Esophagus squamous epithelium (tissue), 5 donors: ENCODE measurements around the gene GJA3. TPM values are rescaled to one million over a fixed set of nuclear protein-coding genes. Genes with fewer than 3 reads are reported as not detected.

Source experiments
- DNase-seq: peaks from one replicate; lab custom pipeline; 2025; lab: John Stamatoyannopoulos, UW
- H3K27ac ChIP-seq, 4 donors: fragments of 200-600 bp; sonication (generic); one replicate each; pipeline ENCODE4 v1.5.1; 2016 to 2019; ENCODE audit warnings: mild to moderate bottlenecking in 1 of 4
- H3K27me3 ChIP-seq, 4 donors: fragments of 200-600 bp; sonication (generic); 1 replicate in 3 of 4; 2 replicates in 1 of 4; pipeline versions ENCODE4 v1.5.1 to v1.6.0; 2017 to 2021; ENCODE audit warnings: antibody characterized with exemption in 1 of 4
- H3K36me3 ChIP-seq, 3 donors: fragments of 200-600 bp; sonication (generic); one replicate each; pipeline ENCODE4 v1.5.1; 2016 to 2019
- H3K4me1 ChIP-seq, 3 donors: fragments of 200-600 bp; sonication (generic); one replicate each; pipeline ENCODE4 v1.5.1; 2017 to 2019
- H3K4me3 ChIP-seq, 4 donors: fragments of 200-600 bp; sonication (generic); 1 replicate in 3 of 4; 2 replicates in 1 of 4; pipeline ENCODE4 v1.5.1; 2016 to 2019; ENCODE audit warnings: mild to moderate bottlenecking in 2 of 4, moderate library complexity in 1 of 4
- H3K9me3 ChIP-seq, 3 donors: fragments of 200-600 bp; sonication (generic); one replicate each; pipeline ENCODE4 v1.5.1; 2016 to 2019
- POLR2A ChIP-seq, 4 donors: fragments of 450-650 bp; IDR thresholded peaks; one replicate each; pipeline ENCODE4 v1.6.1; 2017; ENCODE audit warnings: antibody characterized with exemption in 4 of 4, mild to moderate bottlenecking in 4 of 4, moderate library complexity in 3 of 4
- WGBS, 2 donors: methylation state at CpG; one replicate each; pipeline ENCODE4 v1.1.5; 2018; 5-methylcytosine and 5-hydroxymethylcytosine counted together
- intact Hi-C: fragments of 100-400 bp; cut with DNase I; formaldehyde crosslinking; loops from one replicate; pipeline ENCODE4 v1.15.0; 2022
- total RNA-seq, 4 donors: library from RNA; depleted of rRNA; stranded (reverse); fragments of >200 nt; gene quantifications; one replicate each; pipeline ENCODE4 v1.1.0, GENCODE V29; 2016
- TF ChIP-seq, protein P1 (sequence below), 6 experiments: fragments of 450-650 bp in 4 of 6; fragments of 200-600 bp in 2 of 6; sonication (generic) in 2 of 6; IDR thresholded peaks; one replicate each; pipeline ENCODE4 v1.5.1; 2016 to 2019; ENCODE audit warnings: antibody characterized with exemption in 6 of 6, mild to moderate bottlenecking in 4 of 6, moderate library complexity in 4 of 6
- donor health status: DM: yes; HTN: yes; CAD: no.

The GJA3 gene
- total RNA-seq, 4 donors from 2014 or later, result 0.45 to 1.3 (median 1.00) TPM

GRCh38 chr13:20190481-20191310 lies 29.8 kb upstream of the GJA3 start:
- Histone ChIP-seq H3K4me1 (peaks cover 7 to 76% (median 27%) of the 10 kb centered on the region in 3 donors), H3K27me3 (peaks cover 0 to 50% (median 9%) of the 10 kb centered on the region in 4 donors), H3K36me3 (peaks cover 0 to 21% (median 0%) of the 10 kb centered on the region in 3 donors), H3K27ac (peak overlapping the region; percentile 81 to 92 (median 89)), H3K4me3 (peak overlapping the region; percentile 53 to 80 (median 72)), H3K9me3 (no peaks in the 10 kb centered on the region)
- DNase-seq, result no peak
- TF ChIP-seq, protein P1, sequence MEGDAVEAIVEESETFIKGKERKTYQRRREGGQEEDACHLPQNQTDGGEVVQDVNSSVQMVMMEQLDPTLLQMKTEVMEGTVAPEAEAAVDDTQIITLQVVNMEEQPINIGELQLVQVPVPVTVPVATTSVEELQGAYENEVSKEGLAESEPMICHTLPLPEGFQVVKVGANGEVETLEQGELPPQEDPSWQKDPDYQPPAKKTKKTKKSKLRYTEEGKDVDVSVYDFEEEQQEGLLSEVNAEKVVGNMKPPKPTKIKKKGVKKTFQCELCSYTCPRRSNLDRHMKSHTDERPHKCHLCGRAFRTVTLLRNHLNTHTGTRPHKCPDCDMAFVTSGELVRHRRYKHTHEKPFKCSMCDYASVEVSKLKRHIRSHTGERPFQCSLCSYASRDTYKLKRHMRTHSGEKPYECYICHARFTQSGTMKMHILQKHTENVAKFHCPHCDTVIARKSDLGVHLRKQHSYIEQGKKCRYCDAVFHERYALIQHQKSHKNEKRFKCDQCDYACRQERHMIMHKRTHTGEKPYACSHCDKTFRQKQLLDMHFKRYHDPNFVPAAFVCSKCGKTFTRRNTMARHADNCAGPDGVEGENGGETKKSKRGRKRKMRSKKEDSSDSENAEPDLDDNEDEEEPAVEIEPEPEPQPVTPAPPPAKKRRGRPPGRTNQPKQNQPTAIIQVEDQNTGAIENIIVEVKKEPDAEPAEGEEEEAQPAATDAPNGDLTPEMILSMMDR (IDR thresholded peaks at IDR 0.05), result no peak
- peak in 1 of 4 donors; percentile 31 for TF ChIP-seq POLR2A (IDR thresholded peaks at IDR 0.05)
- intact Hi-C loops, result no loop called here
- 50 to 58% methylated on average over 16 of the region's 16 CpGs for WGBS, 2 donors

GRCh38 chr13:20190076-20190475 lies 29.2 kb upstream of the GJA3 start:
- 34 to 62% methylated on average over 4 to 5 of the region's 5 CpGs for WGBS, 2 donors
- Histone ChIP-seq H3K27ac (peak overlapping the region; percentile 81 to 92 (median 89)), H3K9me3 (no peaks in the 10 kb centered on the region), H3K36me3 (peaks cover 0 to 21% (median 0%) of the 10 kb centered on the region in 3 donors), H3K4me3 (peak overlapping the region; percentile 5 to 80 (median 66)), H3K4me1 (peaks cover 7 to 69% (median 27%) of the 10 kb centered on the region in 3 donors), H3K27me3 (peaks cover 0 to 43% (median 9%) of the 10 kb centered on the region in 4 donors)
- TF ChIP-seq POLR2A (IDR thresholded peaks at IDR 0.05), result no peak
- TF ChIP-seq, protein P1 (IDR thresholded peaks at IDR 0.05), result no peak
- intact Hi-C loops, result no loop called here
- DNase-seq, result no peak

DNA sequence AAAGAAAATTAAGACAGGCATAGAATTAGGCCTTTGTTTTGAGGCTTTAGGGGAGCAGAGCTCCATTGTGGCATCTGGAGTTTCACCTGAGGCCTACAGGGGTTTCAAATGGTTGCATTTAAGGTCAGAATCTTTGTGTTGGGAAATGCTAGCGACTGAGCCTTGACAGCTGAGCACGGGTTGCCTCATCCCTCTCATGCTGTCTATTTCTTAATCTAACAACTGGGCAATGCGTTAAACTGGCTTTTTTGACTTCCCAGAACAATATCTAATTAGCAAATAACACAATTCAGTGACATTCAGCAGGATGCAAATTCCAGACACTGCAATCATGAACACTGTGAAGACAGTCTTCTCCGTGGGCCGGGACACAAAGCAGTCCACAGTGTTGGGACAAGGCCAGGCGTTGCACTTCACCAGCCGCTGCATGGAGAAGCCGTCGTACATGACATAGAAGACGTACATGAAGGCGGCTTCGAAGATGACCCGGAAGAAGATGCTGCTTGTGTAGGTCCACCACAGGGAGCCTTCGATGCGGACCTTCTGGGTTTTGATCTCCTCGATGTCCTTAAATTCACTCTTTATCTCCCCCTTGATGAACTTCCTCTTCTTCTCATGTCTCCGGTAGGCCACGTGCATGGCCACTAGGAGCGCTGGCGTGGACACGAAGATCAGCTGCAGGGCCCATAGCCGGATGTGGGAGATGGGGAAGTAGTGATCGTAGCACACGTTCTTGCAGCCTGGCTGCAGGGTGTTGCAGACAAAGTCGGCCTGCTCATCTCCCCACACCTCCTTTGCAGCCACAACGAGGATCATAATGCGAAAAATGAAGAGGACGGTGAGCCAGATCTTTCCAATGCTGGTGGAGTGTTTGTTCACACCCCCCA lies 28.1 kb upstream of the GJA3 start:
- peak overlapping the region in 1 of 4 donors; percentile 12 for H3K4me3 ChIP-seq
- no peaks in the 10 kb centered on the region for H3K9me3 ChIP-seq
- peaks cover 0 to 21% (median 0%) of the 10 kb centered on the region in 3 donors for H3K36me3 ChIP-seq
- 67 to 78% methylated on average over 24 to 25 of the region's 28 CpGs for WGBS, 2 donors
- H3K27me3 ChIP-seq, result peaks cover 0 to 32% (median 3%) of the 10 kb centered on the region in 4 donors
- H3K4me1 ChIP-seq, result peaks cover 7 to 58% (median 17%) of the 10 kb centered on the region in 3 donors
- no peak for DNase-seq
- intact Hi-C loops, result loop anchor here (10.0 kb wide), 1 partner anchor 296 kb away; no protein-coding TSS in a partner anchor
- H3K27ac ChIP-seq, result peak overlapping the region; percentile 81 to 92 (median 89)
- no peak for TF ChIP-seq POLR2A (IDR thresholded peaks at IDR 0.05)
- TF ChIP-seq, protein P1 (IDR thresholded peaks at IDR 0.05), result peak in 2 of 6 experiments; percentile 13 to 34

DNA sequence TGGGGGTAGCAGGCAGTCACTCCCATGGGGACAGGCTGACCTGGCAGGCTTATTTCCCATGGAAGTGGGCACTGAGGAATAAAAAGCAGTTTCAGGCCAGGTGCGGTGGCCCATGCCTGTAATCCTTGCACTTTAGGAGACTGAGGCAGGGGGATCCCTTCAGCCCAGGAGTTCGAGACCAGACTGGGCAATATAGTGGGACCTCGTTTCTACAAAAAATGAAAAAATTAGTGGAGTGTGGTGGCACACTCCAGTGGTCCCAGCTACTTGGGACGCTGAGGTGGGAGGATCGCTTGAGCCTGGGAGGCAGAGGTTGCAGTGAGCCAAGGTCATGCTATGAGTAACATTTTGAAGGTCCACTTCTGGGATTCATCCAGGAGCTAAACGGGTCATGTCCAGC lies 25.9 kb upstream of the GJA3 start:
- DNase-seq, result no peak
- intact Hi-C loops, result loop anchor here (10.0 kb wide), 1 partner anchor 298 kb away; no protein-coding TSS in a partner anchor

More for the DNA sequence above, 25.9 kb upstream of the GJA3 start:
- Histone ChIP-seq H3K9me3 (no peaks in the 10 kb centered on the region), H3K27me3 (peaks cover 0 to 10% (median 0%) of the 10 kb centered on the region in 4 donors), H3K36me3 (peaks cover 0 to 21% (median 0%) of the 10 kb centered on the region in 3 donors), H3K4me3 (no peak overlapping the region), H3K4me1 (peaks cover 0 to 44% (median 8%) of the 10 kb centered on the region in 3 donors), H3K27ac (no peak overlapping the region)
- 66 to 67% methylated on average over 1 to 6 of the region's 6 CpGs for WGBS, 2 donors
- TF ChIP-seq POLR2A (IDR thresholded peaks at IDR 0.05), result no peak
- TF ChIP-seq, protein P1 (IDR thresholded peaks at IDR 0.05), result no peak
